SW 1271 (cell line): ENCODE measurements around the gene TBC1D14.

ENCODE experiments used
- DNase-seq, 2 experiments: peaks; one replicate each; lab custom pipeline; 2025; lab: John Stamatoyannopoulos, UW

The TBC1D14 gene

DNA sequence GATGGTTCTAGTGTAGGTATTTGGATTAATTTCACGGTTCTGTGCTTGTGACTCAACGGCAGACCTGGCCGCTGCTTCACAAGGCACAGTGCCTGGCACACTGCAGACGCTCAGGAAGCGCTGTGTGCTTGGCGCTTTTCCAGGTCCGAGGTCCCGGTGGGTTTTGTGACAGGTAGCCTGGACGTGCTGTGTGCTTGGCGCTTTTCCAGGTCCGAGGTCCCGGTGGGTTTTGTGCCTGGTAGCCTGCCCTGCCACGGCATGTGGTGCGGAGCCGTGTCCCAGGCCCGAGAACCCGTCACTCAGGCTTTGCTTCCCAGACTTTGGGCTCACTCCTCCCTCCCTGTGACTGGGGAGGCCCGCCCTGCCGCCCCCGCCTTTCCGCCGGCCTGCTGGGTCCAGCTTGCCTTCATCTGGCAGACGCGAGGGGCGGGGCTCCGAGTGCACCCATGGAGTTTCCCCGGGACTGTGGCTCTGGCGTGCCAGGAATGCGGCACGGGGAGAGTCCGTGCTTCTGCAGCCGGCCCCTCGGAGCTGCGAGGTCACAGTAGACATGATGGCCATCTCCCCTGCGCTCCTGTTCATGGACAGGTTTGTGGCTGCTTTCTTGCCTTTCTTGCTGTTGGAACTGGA lies 44.2 kb downstream of the TBC1D14 start:
- no peak for DNase-seq

DNA sequence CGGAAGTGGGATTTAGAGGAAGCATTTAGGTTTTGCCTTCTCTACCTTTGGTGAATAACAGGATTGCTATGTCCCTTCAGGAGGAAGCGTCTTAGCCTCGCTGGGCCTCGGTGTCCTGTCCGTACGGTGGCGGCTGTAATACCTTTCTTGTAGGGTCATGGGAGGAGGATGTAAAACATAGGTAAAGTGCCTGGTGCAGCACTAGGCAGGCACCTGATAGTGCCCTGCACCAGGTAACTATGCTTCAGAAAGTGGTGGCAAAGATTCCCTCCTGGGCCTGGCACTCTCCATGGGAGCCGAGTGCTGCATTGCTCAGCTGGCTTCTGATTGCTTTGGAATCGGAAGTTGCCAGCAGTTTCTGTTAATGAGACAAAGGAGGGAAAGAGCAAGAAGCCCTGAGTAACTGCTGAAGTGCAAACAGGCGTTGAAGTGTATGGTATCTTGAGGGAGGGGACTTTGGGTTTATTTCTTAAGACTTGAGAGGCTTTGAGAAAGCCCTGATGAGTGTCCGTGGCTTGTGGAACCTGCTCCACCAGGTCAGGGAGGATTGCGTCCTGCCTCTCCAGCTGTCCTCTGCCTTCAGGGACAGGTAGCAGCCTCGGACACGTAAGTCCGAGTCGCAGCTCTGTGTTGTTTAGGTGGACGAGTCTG lies 45.8 kb downstream of the TBC1D14 start:
- DNase-seq: no peak

DNA sequence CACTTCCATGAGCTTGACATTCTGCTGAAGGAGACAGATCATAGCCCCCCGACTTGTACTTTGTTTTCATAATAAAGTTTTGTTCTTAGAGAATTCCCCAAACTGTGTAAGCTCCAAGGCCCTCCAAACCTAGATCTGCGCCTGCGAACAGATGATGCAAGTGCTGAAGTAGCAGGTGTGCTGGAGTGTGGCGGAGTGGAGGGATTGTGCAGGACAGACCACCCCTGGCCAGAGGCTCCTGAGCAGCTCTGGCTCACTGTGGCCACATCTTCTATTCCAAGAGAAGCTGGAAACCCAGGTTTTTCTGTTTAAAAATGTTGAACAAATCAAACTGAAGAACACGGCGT lies 46.4 kb downstream of the TBC1D14 start:
- DNase-seq: no peak

DNA sequence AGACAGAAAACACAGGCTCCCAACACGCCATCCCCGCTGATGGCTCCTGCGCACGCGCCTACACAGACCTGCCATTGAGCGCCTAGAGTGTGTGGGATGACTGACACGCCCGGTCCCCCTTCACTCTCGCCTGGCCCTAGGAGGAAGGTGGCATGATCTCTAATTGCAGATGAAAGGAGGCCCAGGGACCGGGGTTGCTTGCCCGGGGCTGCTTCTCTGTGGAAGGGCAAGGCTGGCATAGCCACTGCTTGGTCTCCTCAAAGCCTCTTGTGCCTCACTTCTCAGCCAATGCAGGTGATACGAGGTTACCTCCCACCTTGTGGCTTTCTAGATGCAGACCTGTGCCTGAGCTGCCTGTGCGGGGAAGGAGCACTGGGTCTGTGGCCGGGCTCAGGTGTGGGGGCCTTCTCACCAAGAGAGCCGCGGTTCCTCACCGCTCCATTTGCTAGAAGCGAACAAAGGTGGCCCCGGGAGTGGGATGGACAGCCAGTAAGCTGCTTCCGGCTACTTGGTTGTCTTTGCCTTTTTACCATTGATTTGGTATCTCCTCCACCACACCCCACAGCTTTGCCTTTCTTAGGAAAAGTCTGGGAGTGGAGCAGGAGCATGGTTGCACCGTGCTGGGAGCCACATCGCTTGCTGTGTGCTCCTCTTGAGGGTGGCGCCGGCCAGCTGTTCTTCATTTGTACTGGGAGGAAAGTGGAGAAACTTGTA lies 47.0 kb downstream of the TBC1D14 start:
- DNase-seq: no peak

- no peak for DNase-seq
These were observed 47.5 kb downstream of the TBC1D14 start for GRCh38 chr4:6957148-6957520.

DNA sequence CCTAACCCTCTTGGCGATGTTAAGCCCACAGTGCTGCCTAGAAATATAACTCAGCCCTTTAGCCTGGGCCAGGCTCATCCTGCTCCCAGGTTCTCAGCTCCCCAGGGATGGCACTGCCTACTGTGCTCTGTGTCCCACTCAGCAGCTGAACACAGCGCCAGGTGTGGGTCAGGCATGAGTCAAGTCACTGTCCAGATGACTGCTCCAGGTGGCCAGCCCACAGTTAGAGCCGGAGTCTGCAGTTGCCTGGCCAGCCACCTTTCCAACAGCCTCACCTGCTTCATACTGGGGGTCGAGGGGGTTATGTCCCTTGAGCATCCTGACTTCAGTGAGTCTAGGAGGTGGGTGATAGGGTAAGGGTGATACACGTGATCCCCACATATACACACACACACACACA lies 48.4 kb downstream of the TBC1D14 start:
- DNase-seq: no peak

DNA sequence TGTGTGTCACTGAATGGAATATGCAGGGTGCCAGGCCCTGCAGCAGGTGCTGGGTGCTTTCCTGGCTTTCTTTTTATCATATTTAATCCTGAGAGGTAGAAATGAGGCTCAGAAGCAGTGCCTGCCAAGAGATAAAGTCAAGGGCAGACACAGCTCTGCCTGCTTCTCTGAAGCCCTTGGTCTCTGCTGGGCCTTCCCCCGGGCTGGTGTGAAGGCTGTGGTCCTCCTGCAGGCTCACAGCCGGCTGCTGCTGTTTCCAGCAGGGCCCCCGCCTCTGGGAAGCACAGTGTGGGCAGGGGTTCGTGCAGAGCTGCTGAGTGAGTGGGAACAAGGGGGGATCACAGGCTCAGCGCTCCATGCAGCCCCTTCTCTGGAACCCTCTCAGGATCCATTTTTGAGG lies 49.6 kb downstream of the TBC1D14 start:
- DNase-seq: no peak

- no peak for DNase-seq
These were observed 50.5 kb downstream of the TBC1D14 start for GRCh38 chr4:6960154-6960553.

- DNase-seq: no peak
These were observed 51.2 kb downstream of the TBC1D14 start for GRCh38 chr4:6960628-6961412.

DNA sequence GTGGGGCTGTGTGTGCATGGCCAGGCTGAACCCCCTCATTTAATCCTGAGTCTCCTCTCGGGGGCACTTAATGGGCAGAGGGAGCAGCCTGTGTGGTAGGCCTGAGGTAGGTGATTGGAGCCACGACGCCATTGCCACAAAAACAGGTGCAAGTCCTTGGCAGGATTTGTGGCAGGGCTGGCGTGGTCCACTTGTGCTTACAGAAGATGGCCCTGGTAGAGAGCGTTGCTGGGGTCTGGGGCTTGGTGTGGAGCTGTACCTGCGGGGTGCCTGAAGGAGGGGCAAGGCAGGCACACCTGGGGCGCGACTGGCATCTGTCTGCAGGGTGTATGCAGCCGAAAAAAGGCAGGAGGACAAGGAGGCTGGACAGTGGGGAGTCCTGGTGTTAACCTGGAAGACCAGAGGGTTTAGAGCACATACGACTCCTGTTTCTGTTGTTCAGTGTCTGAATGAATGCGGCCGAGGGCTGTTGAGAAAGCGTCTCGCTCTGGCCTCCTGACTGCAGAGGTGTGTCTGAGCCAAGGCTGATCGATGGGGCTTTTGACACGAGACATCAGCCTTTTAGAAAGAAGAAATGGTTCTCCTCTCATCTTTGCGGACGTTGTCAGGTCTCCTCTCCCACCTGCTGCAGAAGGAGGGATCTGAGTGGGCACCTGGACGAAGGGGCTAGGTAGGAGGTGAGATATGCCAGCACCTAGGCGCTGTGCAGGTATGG lies 52.0 kb downstream of the TBC1D14 start:
- DNase-seq: no peak

DNA sequence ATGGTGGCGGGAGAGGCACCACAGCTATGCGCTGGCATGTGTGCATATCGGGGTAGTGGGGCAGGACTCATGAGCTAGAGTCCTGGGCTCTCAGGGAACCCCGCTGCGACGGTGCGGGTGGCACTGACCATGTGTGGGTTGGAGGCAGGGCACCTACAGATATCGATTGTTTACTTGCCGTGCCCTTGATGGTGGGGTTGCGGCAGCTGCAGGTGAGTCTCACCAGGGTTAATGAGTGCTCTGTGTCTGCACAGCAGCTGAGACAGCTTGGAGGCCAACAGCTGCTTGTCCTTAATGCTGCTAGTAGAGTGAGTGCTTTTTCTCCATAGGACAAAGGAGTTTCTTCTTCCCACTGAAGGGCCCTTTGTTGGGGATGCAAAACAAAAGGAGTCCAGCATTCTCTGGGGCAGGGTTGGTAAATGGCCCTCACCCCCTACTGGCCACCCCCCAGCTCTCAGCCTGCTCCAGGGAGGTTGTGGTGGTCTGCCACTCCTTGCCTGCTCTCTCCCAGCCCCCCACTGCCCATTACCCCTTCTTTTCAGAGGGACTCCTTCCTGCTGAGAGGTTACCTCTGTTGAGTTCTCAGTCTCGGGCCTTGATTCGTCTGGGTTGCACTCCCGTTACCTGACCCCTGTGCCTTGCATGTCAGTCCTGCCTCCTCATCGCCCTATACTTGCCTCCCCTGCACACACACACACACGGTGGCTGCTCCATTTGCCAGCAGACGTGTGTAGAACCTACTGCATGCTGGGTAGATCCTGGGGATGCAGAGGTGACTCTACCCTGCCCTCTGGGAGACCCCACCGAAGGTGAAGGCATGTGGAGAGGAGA lies 52.8 kb downstream of the TBC1D14 start:
- no peak for DNase-seq

- no peak for DNase-seq
These were observed 53.5 kb downstream of the TBC1D14 start for GRCh38 chr4:6963139-6963611.

DNA sequence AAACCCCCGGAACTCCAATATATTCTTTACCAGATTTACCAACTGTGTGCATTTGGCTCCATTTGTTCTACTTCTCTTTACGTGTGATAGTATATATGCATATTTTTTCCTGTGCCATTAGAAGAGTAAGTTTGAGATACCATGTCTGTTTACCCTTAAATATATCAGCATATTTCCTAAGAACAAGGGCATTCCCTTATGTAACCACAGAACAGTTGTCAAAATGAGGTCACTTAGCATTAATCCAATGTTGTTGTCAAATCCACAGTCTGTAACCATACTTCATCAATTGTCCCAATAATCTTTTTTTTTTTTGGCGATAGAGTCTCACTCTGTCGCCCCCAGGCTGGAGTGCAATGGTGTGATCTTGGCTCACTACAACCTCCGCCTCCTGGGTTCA lies 55.2 kb downstream of the TBC1D14 start:
- no peak for DNase-seq

- no peak for DNase-seq
These were observed 55.7 kb downstream of the TBC1D14 start for GRCh38 chr4:6965329-6965728.

GRCh38 chr4:6967846-6968340 lies 58.3 kb downstream of the TBC1D14 start:
- no peak for DNase-seq

- no peak for DNase-seq
These were observed 58.9 kb downstream of the TBC1D14 start for GRCh38 chr4:6968496-6968895.

GRCh38 chr4:6969826-6970800 lies 60.5 kb downstream of the TBC1D14 start:
- DNase-seq: no peak

DNA sequence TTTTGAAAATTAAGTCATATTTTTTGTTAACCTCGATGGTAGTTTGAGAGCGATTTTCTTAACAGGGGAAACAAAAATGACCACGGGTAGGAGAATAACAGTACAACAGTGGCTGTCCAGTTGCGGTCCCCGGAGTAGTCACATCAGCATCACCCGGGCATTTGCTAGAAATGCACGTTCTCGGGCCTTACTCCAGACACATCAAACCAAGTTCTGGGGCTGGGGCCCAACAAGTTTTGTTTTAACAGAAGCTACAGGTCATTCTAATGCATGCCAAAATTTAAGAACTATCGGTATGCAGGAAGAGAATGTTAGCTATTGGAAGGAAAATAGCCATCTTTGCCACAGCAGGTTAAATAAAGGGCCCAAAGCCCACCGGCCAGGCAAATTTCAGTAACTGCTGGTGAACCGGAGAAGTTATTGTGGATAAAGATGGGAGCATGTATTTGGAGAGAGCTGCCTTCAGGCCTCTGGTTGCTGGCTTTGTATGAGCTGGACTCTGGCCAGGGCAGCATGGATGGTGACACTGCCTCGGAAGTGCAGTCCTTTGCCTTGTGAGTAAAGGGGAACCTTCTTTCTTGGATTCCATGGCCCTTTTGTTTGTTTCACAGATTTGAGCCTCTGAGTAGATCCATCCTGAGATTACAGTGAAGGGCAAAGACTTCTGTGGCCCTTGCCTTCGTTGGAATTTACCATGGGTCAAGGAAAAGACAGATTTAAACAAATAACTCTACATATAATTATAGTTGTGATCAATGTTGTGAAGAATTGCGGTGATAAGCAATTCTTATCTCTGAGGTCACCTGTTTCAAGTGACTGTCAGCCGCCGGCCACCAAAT lies 62.1 kb downstream of the TBC1D14 start:
- no peak for DNase-seq

DNA sequence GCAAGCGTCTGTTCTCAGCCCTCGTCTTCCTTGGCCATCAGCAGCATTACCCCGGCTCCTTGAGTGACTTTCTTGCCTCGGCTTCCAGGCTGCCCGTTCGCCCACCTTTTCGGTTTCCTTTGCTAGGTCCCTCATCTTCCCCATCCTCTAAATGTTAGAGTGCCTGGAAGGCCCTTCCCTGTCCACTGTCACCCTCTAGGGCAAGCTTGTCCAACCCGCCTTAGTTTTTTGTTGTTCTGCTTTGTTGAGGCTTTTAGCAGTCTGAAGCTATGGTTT lies 62.7 kb downstream of the TBC1D14 start:
- DNase-seq: no peak
